ENCODE results near the gene ADGRV1.

DNA sequence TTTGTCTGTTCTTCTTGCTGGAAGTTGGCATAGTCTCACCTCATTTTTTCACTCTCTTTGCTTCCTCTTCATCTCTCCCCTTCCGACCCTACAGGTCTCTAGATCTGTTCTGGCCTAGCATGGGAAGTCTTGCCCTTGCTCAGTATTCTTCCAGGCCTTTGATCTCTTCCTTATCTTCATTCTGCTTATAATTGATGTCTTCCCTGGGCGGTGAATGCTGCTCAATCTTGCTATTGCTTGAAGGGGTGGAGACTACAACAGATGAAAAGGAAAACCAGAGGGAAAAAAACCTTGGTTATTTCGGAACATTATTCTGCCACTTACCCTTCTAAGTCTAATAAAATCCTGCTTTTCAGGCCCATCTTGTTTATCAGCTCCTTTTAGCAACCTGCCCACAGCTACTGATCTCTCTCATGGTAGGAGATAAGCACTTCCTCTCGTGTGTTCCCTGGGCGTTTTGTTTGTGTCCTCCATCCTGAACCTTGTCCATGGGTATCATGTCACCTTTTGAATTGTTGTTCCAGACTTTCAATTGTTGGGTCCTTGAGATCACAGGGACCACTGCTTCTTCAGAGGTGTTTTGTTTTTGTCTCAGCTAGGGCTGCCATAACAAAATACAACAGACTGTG is 375.6 kb downstream of the ADGRV1 start:
- TF ChIP-seq, protein P1, sequence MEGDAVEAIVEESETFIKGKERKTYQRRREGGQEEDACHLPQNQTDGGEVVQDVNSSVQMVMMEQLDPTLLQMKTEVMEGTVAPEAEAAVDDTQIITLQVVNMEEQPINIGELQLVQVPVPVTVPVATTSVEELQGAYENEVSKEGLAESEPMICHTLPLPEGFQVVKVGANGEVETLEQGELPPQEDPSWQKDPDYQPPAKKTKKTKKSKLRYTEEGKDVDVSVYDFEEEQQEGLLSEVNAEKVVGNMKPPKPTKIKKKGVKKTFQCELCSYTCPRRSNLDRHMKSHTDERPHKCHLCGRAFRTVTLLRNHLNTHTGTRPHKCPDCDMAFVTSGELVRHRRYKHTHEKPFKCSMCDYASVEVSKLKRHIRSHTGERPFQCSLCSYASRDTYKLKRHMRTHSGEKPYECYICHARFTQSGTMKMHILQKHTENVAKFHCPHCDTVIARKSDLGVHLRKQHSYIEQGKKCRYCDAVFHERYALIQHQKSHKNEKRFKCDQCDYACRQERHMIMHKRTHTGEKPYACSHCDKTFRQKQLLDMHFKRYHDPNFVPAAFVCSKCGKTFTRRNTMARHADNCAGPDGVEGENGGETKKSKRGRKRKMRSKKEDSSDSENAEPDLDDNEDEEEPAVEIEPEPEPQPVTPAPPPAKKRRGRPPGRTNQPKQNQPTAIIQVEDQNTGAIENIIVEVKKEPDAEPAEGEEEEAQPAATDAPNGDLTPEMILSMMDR (conservative IDR thresholded peaks at IDR 0.05; ENCODE audit: low read length), result no peak
- no peak for TF ChIP-seq EZH2phosphoT487 (IDR thresholded peaks at IDR 0.05; ENCODE audit: borderline replicate concordance, low read depth, low read length)
